ENCODE data around the gene SLC7A9.

Gene SLC7A9

DNA sequence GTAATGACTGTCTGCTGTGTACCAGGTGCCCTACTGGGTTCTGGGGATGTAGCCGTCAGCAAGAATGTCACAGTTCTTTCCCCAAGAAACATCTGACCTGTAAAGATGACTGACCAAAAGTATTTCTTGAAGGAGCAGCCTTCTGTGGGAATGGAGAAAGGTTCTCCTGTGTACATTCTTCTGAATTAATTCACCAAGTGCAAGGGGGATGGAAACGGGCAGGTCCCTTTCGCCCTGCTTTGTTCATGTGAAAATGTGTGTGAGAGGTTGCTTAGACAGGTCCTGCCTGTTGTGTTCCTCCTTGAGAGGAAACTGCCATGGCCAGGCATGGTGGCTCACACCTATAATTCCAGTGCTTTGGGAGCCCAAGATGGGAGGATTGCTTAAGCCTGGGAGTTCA, 57.0 kb downstream of the SLC7A9 start:
- no peak for TF ChIP-seq GATA3 (IDR thresholded peaks at IDR 0.05; ENCODE audit: low read depth, low read length)
- no peak for TF ChIP-seq GATA2 (IDR thresholded peaks at IDR 0.05; ENCODE audit: low read depth, low read length)

GRCh38 chr19:32812036-32812435, 57.5 kb downstream of the SLC7A9 start:
- TF ChIP-seq GATA2 (IDR thresholded peaks at IDR 0.05; ENCODE audit: low read depth, low read length) (no peak), GATA3 (IDR thresholded peaks at IDR 0.05; ENCODE audit: low read depth, low read length) (no peak)

DNA sequence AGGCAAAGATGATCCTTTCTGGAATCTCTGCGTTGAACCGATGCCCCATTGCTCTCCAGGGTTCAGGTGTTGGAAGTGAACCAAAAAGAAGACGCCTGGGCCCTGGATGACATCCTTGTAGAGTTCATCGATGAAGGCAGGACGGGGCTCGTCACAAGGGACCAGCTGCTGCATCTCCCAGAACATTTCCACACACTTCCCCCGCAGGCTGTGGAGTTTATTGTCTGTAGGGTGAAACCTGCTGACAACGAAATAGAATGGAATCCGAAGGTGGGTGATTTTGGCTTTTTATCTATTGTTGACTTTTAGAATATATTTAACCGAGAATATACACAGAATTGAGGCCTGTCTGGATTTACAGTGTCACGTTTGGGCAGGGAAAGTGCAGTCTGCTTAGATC, 58.4 kb downstream of the SLC7A9 start:
- no peak for TF ChIP-seq GATA3 (IDR thresholded peaks at IDR 0.05; ENCODE audit: low read depth, low read length)
- TF ChIP-seq GATA2 (IDR thresholded peaks at IDR 0.05; ENCODE audit: low read depth, low read length) = no peak

- TF ChIP-seq GATA2 (IDR thresholded peaks at IDR 0.05; ENCODE audit: low read depth, low read length) = no peak
- no peak for TF ChIP-seq GATA3 (IDR thresholded peaks at IDR 0.05; ENCODE audit: low read depth, low read length)
Measured at GRCh38 chr19:32810452-32810851, 59.1 kb downstream of the SLC7A9 start.

DNA sequence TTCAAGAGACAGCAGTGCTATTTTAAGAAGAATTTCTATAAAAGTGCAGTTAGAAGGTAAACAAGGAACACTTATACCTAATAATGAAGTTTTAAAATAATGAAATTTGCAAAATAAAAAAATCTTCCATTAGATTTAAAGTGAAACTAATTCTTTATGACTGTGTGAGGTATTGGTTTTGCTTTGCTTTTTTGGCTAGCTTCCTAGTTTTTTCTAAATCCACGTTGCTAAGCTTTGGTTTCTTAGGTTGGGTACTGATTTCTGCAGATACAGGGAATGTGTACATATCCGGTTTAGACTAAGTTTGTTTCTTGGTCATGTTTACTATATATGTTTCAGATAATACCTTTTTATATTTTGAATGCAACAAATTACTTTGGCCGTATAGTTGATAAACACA, 59.8 kb downstream of the SLC7A9 start:
- TF ChIP-seq GATA2 (IDR thresholded peaks at IDR 0.05; ENCODE audit: low read depth, low read length) = no peak
- no peak for TF ChIP-seq GATA3 (IDR thresholded peaks at IDR 0.05; ENCODE audit: low read depth, low read length)

DNA sequence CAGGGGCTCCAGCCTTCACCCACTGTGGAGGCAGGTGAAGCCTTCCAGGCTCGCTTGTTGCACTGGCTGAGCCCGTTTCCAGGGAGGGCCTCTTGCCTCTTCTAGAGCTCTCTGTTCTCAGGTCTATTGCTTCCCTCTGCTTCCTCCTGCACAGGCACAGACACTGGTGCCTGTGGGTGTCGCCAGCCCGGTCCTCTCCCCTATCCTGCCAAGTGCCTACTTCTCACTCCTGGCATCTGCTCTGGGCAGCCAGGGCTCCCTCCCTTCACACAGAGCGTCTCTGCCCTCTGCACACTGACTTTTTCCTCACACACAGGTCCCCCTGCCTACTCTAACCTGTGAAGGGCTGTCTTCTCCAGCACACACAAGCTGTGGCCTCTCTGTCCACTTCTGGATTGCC, 60.3 kb downstream of the SLC7A9 start:
- TF ChIP-seq GATA2 (IDR thresholded peaks at IDR 0.05; ENCODE audit: low read depth, low read length) (no peak), GATA3 (IDR thresholded peaks at IDR 0.05; ENCODE audit: low read depth, low read length) (no peak)

- TF ChIP-seq GATA3 (IDR thresholded peaks at IDR 0.05; ENCODE audit: low read depth, low read length) = no peak
- TF ChIP-seq GATA2 (IDR thresholded peaks at IDR 0.05; ENCODE audit: low read depth, low read length) = no peak
Measured at GRCh38 chr19:32808236-32808635, 61.3 kb downstream of the SLC7A9 start.

DNA sequence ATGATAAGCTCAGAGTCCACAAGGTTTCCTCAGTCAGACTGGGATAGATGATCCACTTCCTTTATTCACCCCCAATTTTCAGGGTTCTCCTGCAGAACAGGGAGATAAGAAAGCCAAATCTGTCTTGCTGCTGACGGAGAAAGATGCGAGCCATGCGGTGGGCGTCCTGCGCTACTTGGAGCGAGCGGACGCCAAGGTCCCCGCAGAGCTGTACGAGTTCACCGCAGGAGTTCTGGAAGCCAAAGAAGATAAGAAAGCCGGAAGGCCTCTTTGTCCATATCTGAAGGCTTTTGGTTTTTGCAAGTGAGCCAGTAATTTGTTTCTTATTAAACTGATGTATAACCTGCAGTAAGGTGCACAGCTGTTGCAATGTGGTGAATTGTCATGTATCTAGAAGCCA, 66.7 kb downstream of the SLC7A9 start:
- TF ChIP-seq GATA3 (IDR thresholded peaks at IDR 0.05; ENCODE audit: low read depth, low read length) (no peak), GATA2 (IDR thresholded peaks at IDR 0.05; ENCODE audit: low read depth, low read length) (no peak)

- TF ChIP-seq GATA3 (IDR thresholded peaks at IDR 0.05; ENCODE audit: low read depth, low read length) (no peak), GATA2 (IDR thresholded peaks at IDR 0.05; ENCODE audit: low read depth, low read length) (no peak)
Measured at GRCh38 chr19:32800754-32801153, 68.8 kb downstream of the SLC7A9 start.

GRCh38 chr19:32800191-32800590, 69.4 kb downstream of the SLC7A9 start:
- TF ChIP-seq GATA2 (IDR thresholded peaks at IDR 0.05; ENCODE audit: low read depth, low read length) (no peak), GATA3 (IDR thresholded peaks at IDR 0.05; ENCODE audit: low read depth, low read length) (no peak)

GRCh38 chr19:32798201-32798600, 71.4 kb downstream of the SLC7A9 start:
- TF ChIP-seq GATA2 (IDR thresholded peaks at IDR 0.05; ENCODE audit: low read depth, low read length) (no peak), GATA3 (IDR thresholded peaks at IDR 0.05; ENCODE audit: low read depth, low read length) (no peak)

DNA sequence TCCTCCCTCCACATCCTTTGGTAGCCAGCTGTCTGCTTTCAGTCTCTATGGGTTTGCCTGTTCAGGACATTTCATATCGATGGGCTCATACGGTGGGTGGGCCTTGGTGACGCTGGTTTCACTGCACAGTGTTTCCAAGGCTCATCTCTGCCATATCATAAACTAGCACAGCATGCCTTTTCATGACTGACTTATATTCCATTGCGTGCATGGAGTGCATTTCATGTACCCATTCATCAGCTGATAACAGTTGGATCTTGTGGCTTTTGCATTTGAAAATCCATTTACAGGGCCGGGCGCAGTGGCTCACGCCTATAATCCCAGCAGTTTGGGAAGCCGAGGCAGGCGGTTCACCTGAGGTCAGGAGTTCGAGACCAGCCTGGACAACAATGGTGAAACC, 80.1 kb downstream of the SLC7A9 start:
- no peak for TF ChIP-seq GATA3 (IDR thresholded peaks at IDR 0.05; ENCODE audit: low read depth, low read length)
- TF ChIP-seq GATA2 (IDR thresholded peaks at IDR 0.05; ENCODE audit: low read depth, low read length) = no peak

DNA sequence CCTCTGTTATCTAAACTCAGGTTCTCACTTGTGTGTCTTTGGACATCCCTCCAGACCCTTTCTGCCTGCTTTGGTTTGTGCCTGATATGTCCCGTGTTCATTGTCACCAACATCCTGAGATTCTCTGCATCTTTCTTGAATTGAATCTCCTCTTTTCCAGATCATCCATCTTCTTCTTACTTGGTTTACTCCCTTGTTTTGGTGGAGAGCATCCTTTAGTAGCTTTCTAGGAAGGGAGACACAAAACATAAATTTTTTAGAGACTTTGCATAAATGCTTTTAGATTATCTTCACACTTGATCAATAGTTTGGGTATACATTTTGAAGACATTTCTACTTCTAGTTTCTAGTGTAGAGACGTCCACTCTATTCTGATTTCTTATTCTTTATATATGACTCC, 88.3 kb downstream of the SLC7A9 start:
- TF ChIP-seq GATA2 (IDR thresholded peaks at IDR 0.05; ENCODE audit: low read depth, low read length) = no peak
- no peak for TF ChIP-seq GATA3 (IDR thresholded peaks at IDR 0.05; ENCODE audit: low read depth, low read length)

Measured in SH-SY5Y (cell line).